ENCODE results near the gene FGF3.
A peak's percentile ranks its signal among the peaks of the same experiment; 100 is the strongest.

FGF3 gene

GRCh38 chr11:69810289-69811118 is 8.7 kb downstream of the FGF3 start:
- H3K9me3 Mint-ChIP-seq, result no peaks in the 10 kb centered on the region
- peaks cover 65% of the 10 kb centered on the region for H3K27me3 Mint-ChIP-seq
- DNase-seq, result no peak
- no peaks in the 10 kb centered on the region for H3K36me3 Mint-ChIP-seq
- no peak overlapping the region for H3K27ac Mint-ChIP-seq
- H3K4me3 Mint-ChIP-seq, result no peak overlapping the region
- H3K4me1 Mint-ChIP-seq, result no peaks in the 10 kb centered on the region
- CTCF ChIA-PET, result no interaction called here

DNA sequence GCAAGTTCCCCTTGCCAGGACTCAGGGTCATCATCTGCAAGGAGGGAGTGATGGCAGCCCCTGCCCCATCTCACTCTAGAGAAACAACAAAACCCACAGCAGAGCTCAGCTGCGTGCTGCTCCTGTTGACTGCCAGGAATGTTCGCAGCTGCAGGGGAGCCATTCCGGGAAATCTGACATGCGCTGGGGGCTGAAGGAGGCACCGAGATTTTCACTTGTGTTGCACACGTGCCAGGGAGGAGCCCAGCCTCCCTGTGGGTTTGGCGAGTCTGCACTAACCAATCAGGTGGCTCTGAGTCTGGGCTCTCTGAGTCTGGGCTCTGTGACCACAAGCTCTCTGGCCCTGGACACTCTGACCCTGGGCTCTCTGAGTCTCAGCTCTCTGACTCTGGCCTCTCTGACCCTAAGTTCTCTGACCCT is 10.5 kb downstream of the FGF3 start:
- DNase-seq, result no peak
- Mint-ChIP-seq H3K9me3 (no peaks in the 10 kb centered on the region), H3K36me3 (no peaks in the 10 kb centered on the region), H3K4me3 (no peak overlapping the region), H3K27ac (no peak overlapping the region), H3K4me1 (no peaks in the 10 kb centered on the region), H3K27me3 (peaks cover 47% of the 10 kb centered on the region)
- CTCF ChIA-PET, result no interaction called here

- H3K36me3 Mint-ChIP-seq, result no peaks in the 10 kb centered on the region
- no peak for DNase-seq
Measured at GRCh38 chr11:69807106-69807815, 12.0 kb downstream of the FGF3 start.

GRCh38 chr11:69804769-69805508 is 14.3 kb downstream of the FGF3 start:
- CTCF ChIA-PET, result no interaction called here
- peaks cover 20% of the 10 kb centered on the region for H3K27me3 Mint-ChIP-seq
- H3K4me3 Mint-ChIP-seq, result no peak overlapping the region
- DNase-seq, result no peak
- no peaks in the 10 kb centered on the region for H3K9me3 Mint-ChIP-seq
- no peak overlapping the region for H3K27ac Mint-ChIP-seq
- H3K4me1 Mint-ChIP-seq, result no peaks in the 10 kb centered on the region
- no peaks in the 10 kb centered on the region for H3K36me3 Mint-ChIP-seq

More at GRCh38 chr11:69807106-69807815, 12.0 kb downstream of the FGF3 start:
- Mint-ChIP-seq H3K4me3 (no peak overlapping the region), H3K4me1 (no peaks in the 10 kb centered on the region), H3K27me3 (peaks cover 38% of the 10 kb centered on the region), H3K27ac (no peak overlapping the region), H3K9me3 (no peaks in the 10 kb centered on the region)
- CTCF ChIA-PET, result no interaction called here

DNA sequence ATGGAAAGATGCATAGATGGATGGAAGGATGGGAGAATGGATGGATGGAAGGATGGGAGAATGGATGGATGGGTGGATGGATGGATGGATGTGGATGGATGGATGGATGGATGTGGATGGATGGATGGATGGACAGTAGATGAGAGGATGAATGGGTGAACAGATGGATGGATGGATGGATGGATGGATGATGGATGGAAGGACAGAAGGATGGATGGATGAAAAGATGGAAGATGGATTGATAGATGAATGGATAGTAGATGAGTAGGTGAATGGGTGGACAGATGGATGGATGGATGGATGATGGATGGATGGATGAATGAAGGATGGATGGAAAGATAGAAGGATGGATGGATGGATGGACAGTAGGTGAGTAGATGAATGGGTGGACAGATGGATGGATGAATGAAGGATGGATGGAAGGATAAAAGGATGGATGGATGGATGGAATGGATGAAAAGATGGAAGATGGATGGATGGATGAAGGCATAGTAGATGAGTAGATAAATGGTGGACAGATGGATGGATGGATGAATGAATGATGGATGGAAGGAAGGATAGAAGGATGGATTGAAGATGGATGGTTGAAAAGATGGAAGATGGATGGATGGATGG is 15.5 kb downstream of the FGF3 start:
- H3K36me3 Mint-ChIP-seq, result no peaks in the 10 kb centered on the region
- DNase-seq, result no peak
- peaks cover 14% of the 10 kb centered on the region for H3K27me3 Mint-ChIP-seq
- CTCF ChIA-PET, result no interaction called here
- H3K9me3 Mint-ChIP-seq, result peaks cover 3% of the 10 kb centered on the region
- H3K4me3 Mint-ChIP-seq, result no peak overlapping the region
- H3K4me1 Mint-ChIP-seq, result no peaks in the 10 kb centered on the region
- no peak overlapping the region for H3K27ac Mint-ChIP-seq

GRCh38 chr11:69803022-69803421 is 16.2 kb downstream of the FGF3 start:
- no peak overlapping the region for H3K27ac Mint-ChIP-seq
- H3K36me3 Mint-ChIP-seq, result no peaks in the 10 kb centered on the region
- H3K4me3 Mint-ChIP-seq, result no peak overlapping the region
- CTCF ChIA-PET, result no interaction called here
- no peaks in the 10 kb centered on the region for H3K4me1 Mint-ChIP-seq
- peaks cover 3% of the 10 kb centered on the region for H3K9me3 Mint-ChIP-seq
- peaks cover 8% of the 10 kb centered on the region for H3K27me3 Mint-ChIP-seq
- DNase-seq, result no peak

- Mint-ChIP-seq H3K27me3 (peaks cover 3% of the 10 kb centered on the region), H3K9me3 (peaks cover 3% of the 10 kb centered on the region), H3K4me3 (no peak overlapping the region), H3K36me3 (no peaks in the 10 kb centered on the region), H3K4me1 (no peaks in the 10 kb centered on the region), H3K27ac (no peak overlapping the region)
- CTCF ChIA-PET, result no interaction called here
- DNase-seq, result no peak
Measured at GRCh38 chr11:69802590-69802989, 16.6 kb downstream of the FGF3 start.

GRCh38 chr11:69801513-69802335 is 17.5 kb downstream of the FGF3 start:
- Mint-ChIP-seq H3K4me1 (no peaks in the 10 kb centered on the region), H3K9me3 (peaks cover 3% of the 10 kb centered on the region), H3K4me3 (no peak overlapping the region), H3K27ac (no peak overlapping the region), H3K36me3 (no peaks in the 10 kb centered on the region), H3K27me3 (no peaks in the 10 kb centered on the region)
- DNase-seq, result peak; percentile 49
- CTCF ChIA-PET, result interaction anchor here (0.6 kb wide), 1 partner anchor 95 kb away, joined by 3 read pairs; no protein-coding TSS in a partner anchor

DNA sequence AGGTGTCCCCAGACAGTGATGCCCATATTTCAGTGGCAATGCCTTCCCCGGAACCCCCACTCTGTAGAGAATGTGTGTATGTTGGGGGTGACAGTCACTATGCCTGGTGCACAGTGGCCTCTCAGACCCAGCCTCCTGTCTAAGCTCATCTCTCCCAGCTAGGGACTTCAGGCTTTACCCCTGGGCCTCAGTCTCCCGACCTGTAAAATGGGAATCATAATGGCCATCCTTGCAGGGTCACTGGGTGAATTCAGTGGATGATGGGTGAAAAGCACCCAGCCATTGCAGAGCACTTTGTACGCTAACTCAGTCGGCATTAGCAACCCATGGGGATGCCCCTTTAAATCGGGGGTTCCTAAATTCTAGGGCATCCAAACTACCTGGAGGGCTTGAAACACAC is 18.9 kb downstream of the FGF3 start:
- H3K9me3 Mint-ChIP-seq, result peaks cover 3% of the 10 kb centered on the region
- no peak overlapping the region for H3K27ac Mint-ChIP-seq
- no peaks in the 10 kb centered on the region for H3K4me1 Mint-ChIP-seq
- no peaks in the 10 kb centered on the region for H3K27me3 Mint-ChIP-seq
- DNase-seq, result no peak
- no peak overlapping the region for H3K4me3 Mint-ChIP-seq
- H3K36me3 Mint-ChIP-seq, result no peaks in the 10 kb centered on the region
- CTCF ChIA-PET, result no interaction called here

- CTCF ChIA-PET, result interaction anchor here (1.1 kb wide), 1 partner anchor 130 kb away, joined by 3 read pairs; no protein-coding TSS in a partner anchor
- no peaks in the 10 kb centered on the region for H3K36me3 Mint-ChIP-seq
- H3K9me3 Mint-ChIP-seq, result peaks cover 3% of the 10 kb centered on the region
- H3K27ac Mint-ChIP-seq, result no peak overlapping the region
- no peak overlapping the region for H3K4me3 Mint-ChIP-seq
- no peaks in the 10 kb centered on the region for H3K4me1 Mint-ChIP-seq
- DNase-seq, result no peak
- H3K27me3 Mint-ChIP-seq, result no peaks in the 10 kb centered on the region
Measured at GRCh38 chr11:69799582-69799981, 19.6 kb downstream of the FGF3 start.

GRCh38 chr11:69799097-69799496 is 20.1 kb downstream of the FGF3 start:
- Mint-ChIP-seq H3K4me3 (no peak overlapping the region), H3K36me3 (no peaks in the 10 kb centered on the region), H3K9me3 (peaks cover 3% of the 10 kb centered on the region), H3K27ac (no peak overlapping the region), H3K27me3 (no peaks in the 10 kb centered on the region), H3K4me1 (no peaks in the 10 kb centered on the region)
- CTCF ChIA-PET, result interaction anchor here (1.1 kb wide), 1 partner anchor 129 kb away, joined by 3 read pairs; no protein-coding TSS in a partner anchor
- DNase-seq, result no peak

- no peak for DNase-seq
- CTCF ChIA-PET, result no interaction called here
- Mint-ChIP-seq H3K36me3 (no peaks in the 10 kb centered on the region), H3K4me1 (no peaks in the 10 kb centered on the region), H3K9me3 (peaks cover 3% of the 10 kb centered on the region), H3K27me3 (no peaks in the 10 kb centered on the region), H3K27ac (no peak overlapping the region), H3K4me3 (no peak overlapping the region)
Measured at GRCh38 chr11:69797737-69798528, 21.3 kb downstream of the FGF3 start.

GRCh38 chr11:69797156-69797555 is 22.1 kb downstream of the FGF3 start:
- no peak overlapping the region for H3K4me3 Mint-ChIP-seq
- CTCF ChIA-PET, result no interaction called here
- H3K9me3 Mint-ChIP-seq, result peaks cover 3% of the 10 kb centered on the region
- no peaks in the 10 kb centered on the region for H3K36me3 Mint-ChIP-seq
- no peaks in the 10 kb centered on the region for H3K4me1 Mint-ChIP-seq
- H3K27me3 Mint-ChIP-seq, result no peaks in the 10 kb centered on the region
- no peak for DNase-seq
- no peak overlapping the region for H3K27ac Mint-ChIP-seq
